Astrocyte (in vitro differentiated cells and primary cell): ENCODE measurements around the gene IL23A. TPM values are rescaled to one million over a fixed set of nuclear protein-coding genes. Genes with fewer than 3 reads are reported as not detected.

Experiments
- DNase-seq: peaks from one replicate; pipeline ENCODE4 v3.0.0-alpha.2; 2010; ENCODE audit warnings: low read depth
- FAIRE-seq: peaks from 2 replicates; lab custom pipeline; 2011; peaks lifted over from hg19 to GRCh38; lab: Jason Lieb, UNC
- H2AFZ ChIP-seq: 2 replicates; pipeline ENCODE4 v1.6.0; 2012; ENCODE audit warnings: low read depth, low read length, inconsistent platforms
- H3K27ac ChIP-seq: 2 replicates; pipeline ENCODE4 v1.5.1; 2011; ENCODE audit warnings: low read depth, low read length, inconsistent platforms
- H3K27me3 ChIP-seq: 2 replicates; pipeline ENCODE4 v1.6.0; 2011; ENCODE audit warnings: low read length, inconsistent platforms; ENCODE audit not compliant: insufficient read depth
- H3K36me3 ChIP-seq: 2 replicates; pipeline ENCODE4 v1.5.1; 2011; ENCODE audit warnings: low read length, inconsistent platforms; ENCODE audit not compliant: insufficient read depth
- H3K4me1 ChIP-seq: 2 replicates; pipeline ENCODE4 v1.5.1; 2011; ENCODE audit warnings: low read length, inconsistent platforms; ENCODE audit not compliant: insufficient read depth
- H3K4me2 ChIP-seq: 2 replicates; pipeline ENCODE4 v1.6.0; 2012; ENCODE audit warnings: low read length, inconsistent platforms
- H3K4me3 ChIP-seq: 2 replicates; pipeline ENCODE4 v1.5.1; 2011; ENCODE audit warnings: low read depth, mild to moderate bottlenecking, low read length, inconsistent platforms; ENCODE audit not compliant: insufficient read depth
- H3K79me2 ChIP-seq: 2 replicates; pipeline ENCODE4 v1.6.0; 2012; ENCODE audit warnings: mild to moderate bottlenecking, low read length, inconsistent platforms; ENCODE audit not compliant: insufficient read depth
- H3K9ac ChIP-seq: 2 replicates; pipeline ENCODE4 v1.6.0; 2012; ENCODE audit warnings: mild to moderate bottlenecking, low read length, inconsistent platforms
- H3K9me3 ChIP-seq: 2 replicates; pipeline ENCODE4 v1.5.1; 2012; ENCODE audit warnings: low read depth, mild to moderate bottlenecking, low read length, inconsistent platforms; ENCODE audit not compliant: insufficient read depth
- H4K20me1 ChIP-seq: 2 replicates; pipeline ENCODE4 v1.6.0; 2012; ENCODE audit warnings: low read length, inconsistent platforms; ENCODE audit not compliant: insufficient read depth
- H3K27ac Mint-ChIP-seq: one replicate; pipeline ENCODE4 v1.8.0; 2021; ENCODE audit warnings: mild to moderate bottlenecking, mixed read lengths; ENCODE audit not compliant: unreplicated experiment
- H3K27me3 Mint-ChIP-seq: one replicate; pipeline ENCODE4 v1.8.0; 2021; ENCODE audit warnings: low read depth, mixed read lengths; ENCODE audit not compliant: unreplicated experiment
- H3K36me3 Mint-ChIP-seq: one replicate; pipeline ENCODE4 v1.8.0; 2021; ENCODE audit warnings: low read depth, mixed read lengths; ENCODE audit not compliant: unreplicated experiment
- H3K4me1 Mint-ChIP-seq: one replicate; pipeline ENCODE4 v1.8.0; 2021; ENCODE audit warnings: low read depth, mixed read lengths; ENCODE audit not compliant: unreplicated experiment
- H3K4me3 Mint-ChIP-seq: one replicate; pipeline ENCODE4 v1.8.0; 2021; ENCODE audit warnings: mild to moderate bottlenecking, moderate library complexity, mixed read lengths; ENCODE audit not compliant: unreplicated experiment
- H3K9me3 Mint-ChIP-seq: one replicate; pipeline ENCODE4 v1.8.0; 2021; ENCODE audit warnings: mild to moderate bottlenecking, mixed read lengths; ENCODE audit not compliant: unreplicated experiment
- EZH2 ChIP-seq: IDR thresholded peaks from 2 replicates; pipeline ENCODE4 v1.6.1; 2012; ENCODE audit warnings: mild to moderate bottlenecking, low read length, inconsistent platforms; ENCODE audit not compliant: insufficient read depth
- total RNA-seq: library from RNA; stranded (reverse); gene quantifications from 2 replicates; pipeline ENCODE4 v1.2.1, GENCODE V29; 2021
- TF ChIP-seq, protein P1 (sequence below): IDR thresholded peaks from 2 replicates; pipeline ENCODE4 v1.5.1; 2011; ENCODE audit warnings: low read depth, mild to moderate bottlenecking, inconsistent platforms, low read length, moderate library complexity; ENCODE audit not compliant: insufficient read depth

Gene IL23A
- total RNA-seq, 1 donor from 2014 or later, result 0.32 TPM

DNA sequence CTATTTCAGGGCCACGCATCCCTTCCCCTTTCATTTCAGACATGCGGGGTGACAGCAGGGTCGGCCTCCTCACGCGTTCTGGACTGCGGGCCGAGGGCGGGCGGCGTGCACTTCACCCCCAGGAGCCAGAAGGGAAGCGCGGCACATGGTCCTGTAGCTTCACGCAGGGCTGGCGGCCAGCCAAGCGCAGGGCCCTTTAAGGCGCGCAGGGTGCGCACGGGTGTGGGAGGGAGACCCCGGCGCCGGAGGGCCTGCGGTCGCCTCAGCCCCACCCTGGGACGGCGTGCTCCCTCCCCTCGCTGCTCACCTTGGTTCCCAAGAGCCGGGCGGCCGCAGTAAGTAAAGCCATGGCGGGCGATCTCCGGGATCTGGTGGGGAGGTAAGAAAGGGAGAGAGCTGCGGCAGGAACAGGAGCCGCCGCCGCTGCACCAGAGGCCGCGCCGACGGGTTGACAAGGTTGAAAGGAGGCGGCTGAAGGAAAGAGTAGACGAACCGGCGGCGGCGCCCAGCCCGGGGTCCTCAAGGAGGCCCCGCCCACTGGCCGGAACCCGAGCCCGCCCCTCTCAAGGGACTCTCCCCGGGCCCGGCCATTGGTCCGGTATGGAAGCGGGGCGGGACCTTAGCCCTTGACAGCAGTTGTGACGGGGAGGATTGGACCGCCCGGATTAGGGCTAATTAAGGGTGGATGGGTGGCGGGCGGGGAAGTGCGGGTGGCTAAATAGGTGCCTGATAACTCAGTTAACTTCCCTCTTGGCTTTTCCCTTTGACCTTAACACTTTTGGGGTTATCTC, 38.6 kb upstream of the IL23A start, which contains the start of gene CS:
Gene CS (minus strand): TSS at position 478 of the 791 bp plus-strand sequence. CDS start 129 bp downstream, at position 349.
- H3K36me3 Mint-ChIP-seq, result peaks cover 4% of the 10 kb centered on the region
- peaks cover 63% of the 10 kb centered on the region for H3K79me2 ChIP-seq
- H3K27me3 Mint-ChIP-seq, result no peaks in the 10 kb centered on the region
- peak within 1 kb of the TSS; percentile 87 for H3K9ac ChIP-seq
- peak; percentile 90 for DNase-seq
- H3K4me3 ChIP-seq, result peak within 1 kb of the TSS; percentile 92
- peak within 1 kb of the TSS; percentile 88 for H2AFZ ChIP-seq
- H3K27me3 ChIP-seq, result no peaks in the 10 kb centered on the region
- H3K36me3 ChIP-seq, result peaks cover 6% of the 10 kb centered on the region
- TF ChIP-seq, protein P1, sequence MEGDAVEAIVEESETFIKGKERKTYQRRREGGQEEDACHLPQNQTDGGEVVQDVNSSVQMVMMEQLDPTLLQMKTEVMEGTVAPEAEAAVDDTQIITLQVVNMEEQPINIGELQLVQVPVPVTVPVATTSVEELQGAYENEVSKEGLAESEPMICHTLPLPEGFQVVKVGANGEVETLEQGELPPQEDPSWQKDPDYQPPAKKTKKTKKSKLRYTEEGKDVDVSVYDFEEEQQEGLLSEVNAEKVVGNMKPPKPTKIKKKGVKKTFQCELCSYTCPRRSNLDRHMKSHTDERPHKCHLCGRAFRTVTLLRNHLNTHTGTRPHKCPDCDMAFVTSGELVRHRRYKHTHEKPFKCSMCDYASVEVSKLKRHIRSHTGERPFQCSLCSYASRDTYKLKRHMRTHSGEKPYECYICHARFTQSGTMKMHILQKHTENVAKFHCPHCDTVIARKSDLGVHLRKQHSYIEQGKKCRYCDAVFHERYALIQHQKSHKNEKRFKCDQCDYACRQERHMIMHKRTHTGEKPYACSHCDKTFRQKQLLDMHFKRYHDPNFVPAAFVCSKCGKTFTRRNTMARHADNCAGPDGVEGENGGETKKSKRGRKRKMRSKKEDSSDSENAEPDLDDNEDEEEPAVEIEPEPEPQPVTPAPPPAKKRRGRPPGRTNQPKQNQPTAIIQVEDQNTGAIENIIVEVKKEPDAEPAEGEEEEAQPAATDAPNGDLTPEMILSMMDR, result no peak
- no peak for TF ChIP-seq EZH2
- peak within 1 kb of the TSS; percentile 72 for H3K27ac Mint-ChIP-seq
- H3K27ac ChIP-seq, result peak within 1 kb of the TSS; percentile 83
- H3K4me3 Mint-ChIP-seq, result peak within 1 kb of the TSS; percentile 95
- H3K9me3 ChIP-seq, result no peaks in the 10 kb centered on the region
- H4K20me1 ChIP-seq, result peaks cover 35% of the 10 kb centered on the region
- peak within 1 kb of the TSS; percentile 96 for H3K4me2 ChIP-seq
- H3K4me1 Mint-ChIP-seq, result peaks cover 13% of the 10 kb centered on the region
- H3K9me3 Mint-ChIP-seq, result no peaks in the 10 kb centered on the region
- H3K4me1 ChIP-seq, result peaks cover 19% of the 10 kb centered on the region
- no peak for FAIRE-seq

DNA sequence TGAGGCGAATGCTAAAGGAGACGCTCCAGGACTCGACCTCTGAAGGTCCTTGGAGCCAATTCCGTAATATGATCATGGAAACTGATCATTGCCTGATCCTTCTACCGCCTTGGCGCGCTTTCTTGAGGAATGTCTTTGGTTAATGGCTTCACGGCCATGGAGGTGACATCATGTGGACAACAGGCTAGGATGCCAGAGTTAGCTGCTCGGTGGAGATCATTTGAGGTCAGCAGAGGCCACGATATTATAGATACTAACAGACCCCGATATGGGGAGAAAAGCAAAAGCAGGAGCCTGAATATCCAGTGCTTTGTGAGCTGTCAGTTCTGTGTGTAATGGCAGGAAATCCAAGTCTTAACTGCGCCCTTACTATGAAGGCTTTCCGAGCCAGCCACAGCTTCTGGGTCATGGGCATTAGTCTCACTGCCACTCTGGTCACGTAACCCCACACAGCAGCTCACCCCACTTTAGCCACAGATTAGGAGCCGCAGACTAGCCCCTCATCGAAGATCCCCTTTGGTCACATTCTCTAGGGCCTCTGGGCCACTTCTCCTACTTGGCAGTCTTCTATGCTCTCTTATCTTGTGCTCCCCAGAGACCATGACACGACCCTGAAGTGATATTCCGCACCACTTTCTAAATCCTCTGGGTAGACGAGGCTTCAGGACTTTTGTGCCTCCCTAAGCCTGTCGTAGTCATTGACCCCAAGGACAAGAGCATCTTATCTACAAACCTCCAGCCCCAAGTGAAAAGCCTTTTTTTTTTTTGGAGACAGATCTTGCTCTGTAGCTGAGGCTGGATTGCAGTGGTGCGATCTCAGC, 37.8 kb upstream of the IL23A start:
- Histone ChIP-seq H3K9me3 (no peaks in the 10 kb centered on the region), H3K27ac (peak overlapping the region; percentile 83), H3K4me3 (peak overlapping the region; percentile 92), H3K4me1 (peaks cover 19% of the 10 kb centered on the region), H3K79me2 (peaks cover 57% of the 10 kb centered on the region), H3K36me3 (peaks cover 11% of the 10 kb centered on the region), H4K20me1 (peaks cover 35% of the 10 kb centered on the region), H3K4me2 (peak overlapping the region; percentile 96), H3K27me3 (no peaks in the 10 kb centered on the region), H3K9ac (peak overlapping the region; percentile 87), H2AFZ (peak overlapping the region; percentile 88)
- no peak for DNase-seq
- TF ChIP-seq, protein P1, result no peak
- no peak for TF ChIP-seq EZH2
- H3K27me3 Mint-ChIP-seq, result no peaks in the 10 kb centered on the region
- peak overlapping the region; percentile 95 for H3K4me3 Mint-ChIP-seq
- no peak for FAIRE-seq
- peaks cover 13% of the 10 kb centered on the region for H3K4me1 Mint-ChIP-seq
- H3K9me3 Mint-ChIP-seq, result no peaks in the 10 kb centered on the region
- H3K27ac Mint-ChIP-seq, result peak overlapping the region; percentile 63
- H3K36me3 Mint-ChIP-seq, result peaks cover 6% of the 10 kb centered on the region
